ENCODE measurements around the gene SMTNL2. TPM values are rescaled to one million over a fixed set of nuclear protein-coding genes. Genes with fewer than 3 reads are reported as not detected.
"Not testable (repeated sequence)": the region's sequence is repeated elsewhere in the genome, so short reads cannot be mapped to it uniquely, and the experiment has no call there.

SMTNL2 gene
- total and polyA plus RNA-seq, 2 of the 4 experiments (the other 2 are of a cell fraction): not detected

DNA sequence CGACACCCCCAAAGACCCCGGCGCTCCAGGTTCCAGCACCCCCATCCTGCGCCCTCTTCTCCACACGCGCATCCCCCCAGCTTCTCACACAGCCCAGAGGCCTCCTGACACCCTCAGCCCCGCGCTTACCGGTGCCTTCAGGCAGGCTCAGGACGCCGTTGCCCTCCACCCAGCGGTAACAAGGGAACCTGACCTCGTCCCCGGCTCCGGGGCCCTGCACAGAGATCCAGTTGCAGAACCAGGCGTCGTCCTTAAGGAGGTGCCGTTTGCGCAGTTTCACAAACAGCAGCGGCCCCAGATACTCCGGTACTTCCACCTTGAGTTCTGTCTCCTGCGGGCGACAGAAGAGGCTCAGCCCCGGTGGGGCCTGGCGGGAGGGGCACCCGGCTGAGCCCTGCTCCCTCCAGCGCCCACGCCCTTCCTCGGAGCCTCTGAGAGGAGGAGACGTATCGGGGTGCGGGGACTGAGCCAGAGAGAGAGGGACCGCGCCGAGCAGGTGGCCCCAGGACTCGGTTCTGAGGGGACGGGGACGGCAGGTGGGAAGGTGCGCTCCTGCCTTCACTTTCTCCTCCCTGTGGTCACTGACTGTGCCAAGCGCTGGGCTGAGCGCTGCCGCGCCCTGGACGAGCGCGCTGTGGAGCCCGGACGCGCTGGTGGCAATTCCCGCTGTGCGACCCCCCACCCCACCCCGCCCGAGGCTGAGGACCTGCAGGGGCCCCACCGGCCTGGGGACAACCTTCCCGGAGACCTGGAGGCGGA lies 55.2 kb downstream of the SMTNL2 start:
- in situ Hi-C loops (cut with MboI; ENCODE audit: low sequenced_read_pairs): not testable (repeated sequence)

DNA sequence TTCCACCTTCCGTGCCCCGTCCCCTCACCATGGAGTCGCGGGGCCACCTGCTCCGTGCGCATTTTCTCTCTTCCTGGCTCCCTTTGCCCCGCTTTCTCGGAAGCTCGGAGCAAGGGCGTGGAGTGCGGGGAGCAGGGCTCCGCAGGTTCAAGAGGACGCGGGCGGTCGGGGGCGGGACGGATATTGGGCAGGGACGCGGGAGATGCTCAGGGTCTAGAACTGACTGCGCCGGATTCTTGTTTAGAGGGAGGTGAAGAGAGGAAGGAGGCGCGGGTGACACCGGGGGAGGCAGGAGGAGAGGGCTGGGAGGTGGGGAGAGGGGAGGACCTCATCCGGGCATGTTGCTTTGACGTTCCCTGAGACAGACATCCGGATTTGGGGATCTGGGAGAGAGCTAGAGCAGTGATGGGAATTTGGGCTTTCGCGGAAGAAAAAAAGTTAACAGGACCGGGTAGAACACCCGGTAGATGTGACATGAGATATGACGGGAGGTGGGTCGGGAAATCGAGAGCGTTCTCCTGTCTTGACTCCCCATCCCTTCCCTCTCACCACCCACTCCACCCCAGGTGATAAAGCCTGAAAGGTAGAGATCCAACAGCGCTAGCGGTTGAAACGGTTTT lies 56.4 kb downstream of the SMTNL2 start:
- H3K4ac ChIP-seq (ENCODE audit: low read depth, low read length); H2AK9ac ChIP-seq (replicated peaks; ENCODE audit: low read depth, low read length, poor library complexity); H3K9me3 ChIP-seq (ENCODE audit: control insufficient read depth, insufficient read depth, low read length); H2BK15ac ChIP-seq (ENCODE audit: low read depth, low read length); BruUV-seq (replicated peaks); H3K9ac ChIP-seq (ENCODE audit: low read depth, low read length); in situ Hi-C loops (cut with MboI; ENCODE audit: low sequenced_read_pairs); H3K79me1 ChIP-seq (ENCODE audit: low read depth in 1 of 2, low read length in 2 of 2); CTCF ChIA-PET; H4K91ac ChIP-seq (ENCODE audit: insufficient read depth, low read depth, low read length); H2AFZ ChIP-seq (replicated peaks; ENCODE audit: low read length, poor library complexity); DNase-seq; H3K56ac ChIP-seq (ENCODE audit: extremely low read depth, insufficient read depth, low read length); H3K4me3 ChIP-seq (ENCODE audit: insufficient read depth, low read depth, low read length); intact Hi-C loops (cut with micrococcal nuclease); H3K23ac ChIP-seq (ENCODE audit: low read depth, low read length); H3K9me1 ChIP-seq (ENCODE audit: insufficient read depth, low read length); dilution Hi-C loops (cut with HindIII; ENCODE audit: low sequenced_read_pairs, unreplicated experiment); H3K18ac ChIP-seq (ENCODE audit: low read depth, low read length); H4K20me1 ChIP-seq (ENCODE audit: insufficient read depth, low read length); H3K27ac ChIP-seq (ENCODE audit: insufficient read depth, low read length); H3K4me2 ChIP-seq (ENCODE audit: low read depth, low read length); H3K14ac ChIP-seq (replicated peaks; ENCODE audit: low read depth, low read length); H3K36me3 ChIP-seq (ENCODE audit: control insufficient read depth, insufficient read depth, low read length); H3K4me1 ChIP-seq (ENCODE audit: control insufficient read depth, insufficient read depth, low read length); POLR2A ChIA-PET (ENCODE audit: unreplicated experiment); H2BK120ac ChIP-seq (ENCODE audit: low read depth, low read length); H2BK5ac ChIP-seq (ENCODE audit: low read depth, low read length, poor library complexity, severe bottlenecking); H4K8ac ChIP-seq (ENCODE audit: low read depth in 2 of 2, low read length in 2 of 2); H2BK20ac ChIP-seq (ENCODE audit: low read depth, low read length); H4K5ac ChIP-seq (ENCODE audit: low read depth, low read length); H2AK5ac ChIP-seq (ENCODE audit: low read depth, low read length): not testable (repeated sequence)
- peak; percentile 11; the same call in 1 of the 2 replicates for ATAC-seq (ENCODE audit: low read depth)
- H3K27me3 ChIP-seq (ENCODE audit: control insufficient read depth, insufficient read depth, low read length): peaks cover 69% of the 10 kb centered on the region
- WGBS, 2 experiments (ENCODE audit: extremely low coverage in 2 of 2, insufficient read length in 1 of 2): no CpG with 5 or more reads among the region's 39 CpGs

More for the DNA sequence above, 55.2 kb downstream of the SMTNL2 start:
- H3K9ac ChIP-seq (ENCODE audit: low read depth, low read length); H2AK5ac ChIP-seq (ENCODE audit: low read depth, low read length); intact Hi-C loops (cut with micrococcal nuclease); H3K4me2 ChIP-seq (ENCODE audit: low read depth, low read length); BruUV-seq (replicated peaks); H3K9me3 ChIP-seq (ENCODE audit: control insufficient read depth, insufficient read depth, low read length); H3K36me3 ChIP-seq (ENCODE audit: control insufficient read depth, insufficient read depth, low read length); dilution Hi-C loops (cut with HindIII; ENCODE audit: low sequenced_read_pairs, unreplicated experiment); H4K91ac ChIP-seq (ENCODE audit: insufficient read depth, low read depth, low read length); H2BK5ac ChIP-seq (ENCODE audit: low read depth, low read length, poor library complexity, severe bottlenecking); H4K5ac ChIP-seq (ENCODE audit: low read depth, low read length); H2AFZ ChIP-seq (replicated peaks; ENCODE audit: low read length, poor library complexity); H3K14ac ChIP-seq (replicated peaks; ENCODE audit: low read depth, low read length); H3K23ac ChIP-seq (ENCODE audit: low read depth, low read length); H3K4ac ChIP-seq (ENCODE audit: low read depth, low read length); H3K4me3 ChIP-seq (ENCODE audit: insufficient read depth, low read depth, low read length); H3K4me1 ChIP-seq (ENCODE audit: control insufficient read depth, insufficient read depth, low read length); H3K56ac ChIP-seq (ENCODE audit: extremely low read depth, insufficient read depth, low read length); H3K9me1 ChIP-seq (ENCODE audit: insufficient read depth, low read length); H3K27ac ChIP-seq (ENCODE audit: insufficient read depth, low read length); H4K8ac ChIP-seq (ENCODE audit: low read depth in 2 of 2, low read length in 2 of 2); H3K79me1 ChIP-seq (ENCODE audit: low read depth in 1 of 2, low read length in 2 of 2); H4K20me1 ChIP-seq (ENCODE audit: insufficient read depth, low read length); POLR2A ChIA-PET (ENCODE audit: unreplicated experiment); H2BK120ac ChIP-seq (ENCODE audit: low read depth, low read length); H2BK20ac ChIP-seq (ENCODE audit: low read depth, low read length); H2BK15ac ChIP-seq (ENCODE audit: low read depth, low read length); H3K18ac ChIP-seq (ENCODE audit: low read depth, low read length); CTCF ChIA-PET; H2AK9ac ChIP-seq (replicated peaks; ENCODE audit: low read depth, low read length, poor library complexity): not testable (repeated sequence)
- peak; percentile 17 for DNase-seq
- TF ChIP-seq RAD21 (IDR thresholded peaks at IDR 0.05; ENCODE audit: low read length): peak; percentile 14; the same call in 1 of the 2 replicates
- ATAC-seq (ENCODE audit: low read depth): peak; percentile 25; the same call in 1 of the 2 replicates
- H3K27me3 ChIP-seq (ENCODE audit: control insufficient read depth, insufficient read depth, low read length): peaks cover 70% of the 10 kb centered on the region
- 17% methylated on average over 6 of the region's 56 CpGs; no CpG with 5 or more reads in 1 of the 2 experiments for WGBS, 2 experiments (ENCODE audit: extremely low coverage in 2 of 2, insufficient read length in 1 of 2)

All from IMR-90 (cell line).